NCI-H526 treated with DMSO at 0.1 percent for 48 hours (cell line): Measurements from ENCODE around the gene KRTAP13-4.
A peak's percentile ranks its signal among the peaks of the same experiment; 100 is the strongest.

Source experiments
- DNase-seq: peaks from one replicate; lab custom pipeline; 2025; lab: John Stamatoyannopoulos, UW

The KRTAP13-4 gene, protein sequence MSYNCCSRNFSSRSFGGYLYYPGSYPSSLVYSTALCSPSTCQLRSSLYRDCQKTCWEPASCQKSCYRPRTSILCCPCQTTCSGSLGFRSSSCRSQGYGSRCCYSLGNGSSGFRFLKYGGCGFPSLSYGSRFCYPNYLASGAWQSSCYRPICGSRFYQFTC

DNA sequence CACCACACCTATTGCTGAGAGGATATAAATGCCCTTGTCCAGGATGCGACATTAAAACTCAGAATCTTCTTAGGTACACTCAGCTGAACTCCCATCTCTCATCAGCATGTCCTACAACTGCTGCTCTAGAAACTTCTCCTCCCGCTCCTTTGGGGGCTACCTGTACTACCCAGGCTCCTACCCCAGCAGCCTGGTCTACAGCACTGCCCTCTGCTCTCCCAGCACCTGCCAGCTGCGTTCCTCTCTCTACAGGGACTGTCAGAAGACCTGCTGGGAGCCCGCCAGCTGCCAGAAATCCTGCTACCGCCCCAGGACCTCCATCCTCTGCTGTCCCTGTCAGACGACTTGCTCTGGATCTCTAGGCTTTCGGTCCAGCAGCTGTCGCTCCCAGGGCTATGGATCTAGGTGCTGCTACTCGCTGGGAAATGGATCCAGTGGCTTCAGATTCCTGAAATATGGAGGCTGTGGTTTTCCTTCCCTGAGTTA, at the start of gene KRTAP13-4:
KRTAP13-4 (plus strand) TSS at position 51 of the 486 bp plus-strand sequence; CDS start at position 107, 56 bp downstream.
- no peak for DNase-seq

DNA sequence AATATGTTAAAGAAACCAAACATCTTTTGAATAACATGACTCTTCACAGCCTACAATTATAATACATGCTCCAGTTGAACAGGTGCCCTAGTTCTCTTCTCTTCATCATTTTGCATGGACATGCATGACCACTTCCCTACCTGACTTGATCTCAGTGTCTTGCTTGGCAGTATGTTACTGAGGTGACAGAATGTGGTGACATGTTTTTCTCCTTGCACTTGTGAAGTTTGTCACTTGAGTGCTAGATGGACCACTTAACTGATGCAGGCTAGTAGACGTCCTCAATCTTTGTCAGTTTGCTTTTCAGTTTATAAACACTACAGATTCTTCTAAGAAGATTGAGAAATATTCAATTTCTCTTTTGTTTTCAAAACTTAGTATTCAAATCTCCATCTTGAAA, 47.8 kb upstream of the KRTAP13-4 start:
- DNase-seq: no peak

DNA sequence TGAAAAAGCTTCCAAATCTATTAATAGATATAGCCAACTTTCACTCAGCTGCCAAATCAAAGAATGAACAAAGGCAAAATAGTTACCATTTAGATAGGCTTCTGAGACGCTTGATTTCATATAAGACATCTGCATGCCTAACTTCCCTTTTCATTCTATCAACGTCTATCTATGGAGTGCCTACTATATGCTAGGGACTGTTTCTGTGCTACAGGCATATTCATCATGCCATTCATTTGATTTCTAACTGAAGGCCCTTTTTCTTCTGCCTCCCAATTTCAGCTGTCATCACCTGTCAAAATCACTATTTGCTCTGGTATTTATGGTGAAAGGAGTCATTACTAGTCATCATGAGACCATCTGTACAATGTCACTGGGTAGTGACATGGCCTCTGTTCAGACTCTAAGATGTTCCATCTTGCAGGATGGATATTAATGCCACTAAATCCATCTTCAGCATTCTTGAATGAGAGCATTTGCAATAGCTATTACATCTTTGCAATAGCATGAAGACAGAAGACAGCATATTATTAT, 38.5 kb upstream of the KRTAP13-4 start:
- DNase-seq: no peak

DNA sequence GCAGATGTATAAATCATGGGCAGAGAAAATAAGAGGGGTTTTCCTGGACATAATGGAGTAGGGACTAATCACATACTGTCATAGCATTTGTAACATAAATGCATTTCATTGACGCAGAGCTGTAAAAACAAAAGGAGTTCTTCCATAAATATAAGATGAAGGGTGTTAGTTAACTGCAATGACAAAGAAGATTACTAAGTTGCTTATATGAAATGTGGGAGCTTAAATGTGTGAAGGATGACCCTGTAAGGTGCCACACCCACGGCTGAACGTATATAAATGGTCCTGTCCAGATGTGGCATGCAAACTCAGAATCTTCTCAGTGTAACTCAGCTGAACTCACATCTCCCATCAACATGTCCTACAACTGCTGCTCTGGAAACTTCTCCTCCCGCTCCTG, 34.3 kb upstream of the KRTAP13-4 start, which contains the start of gene KRTAP13-1:
KRTAP13-1 (plus strand) TSS at position 301 of the 400 bp plus-strand sequence; CDS start at position 357, 56 bp downstream.
- no peak for DNase-seq

DNA sequence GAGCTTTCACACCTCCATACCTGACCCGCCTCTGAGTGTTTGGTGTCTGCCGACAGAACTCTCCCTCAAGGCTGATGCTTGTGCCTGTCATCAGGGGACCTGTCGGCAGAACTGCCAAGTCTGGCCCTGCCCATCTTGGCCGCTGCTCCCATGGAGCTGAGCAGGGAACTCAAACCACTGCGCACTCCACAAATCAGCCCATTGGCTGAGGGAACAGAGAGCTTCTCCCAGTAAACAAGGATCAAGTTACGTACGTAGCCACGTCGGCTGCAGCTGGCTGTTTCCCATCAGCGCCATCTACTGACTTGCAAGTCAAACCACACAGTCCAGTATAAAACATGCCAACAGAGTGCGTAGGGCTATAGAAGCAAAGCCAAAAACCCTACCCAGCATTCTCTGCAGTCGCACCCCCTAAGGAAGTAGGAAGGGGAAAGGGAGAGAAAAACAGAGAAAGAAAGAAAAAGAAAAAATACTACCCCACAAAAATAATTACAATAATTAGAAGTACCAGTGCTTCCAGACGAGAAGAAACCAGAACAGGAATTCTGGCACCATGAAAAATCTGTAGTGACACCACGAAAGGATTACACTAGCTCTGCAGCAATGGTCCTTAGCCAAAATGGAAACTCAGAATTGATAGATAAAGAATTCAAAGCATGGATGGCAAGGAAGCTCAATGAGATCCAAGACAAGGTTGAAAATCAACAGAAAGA, 21.1 kb upstream of the KRTAP13-4 start:
- peak; percentile 59 for DNase-seq

DNA sequence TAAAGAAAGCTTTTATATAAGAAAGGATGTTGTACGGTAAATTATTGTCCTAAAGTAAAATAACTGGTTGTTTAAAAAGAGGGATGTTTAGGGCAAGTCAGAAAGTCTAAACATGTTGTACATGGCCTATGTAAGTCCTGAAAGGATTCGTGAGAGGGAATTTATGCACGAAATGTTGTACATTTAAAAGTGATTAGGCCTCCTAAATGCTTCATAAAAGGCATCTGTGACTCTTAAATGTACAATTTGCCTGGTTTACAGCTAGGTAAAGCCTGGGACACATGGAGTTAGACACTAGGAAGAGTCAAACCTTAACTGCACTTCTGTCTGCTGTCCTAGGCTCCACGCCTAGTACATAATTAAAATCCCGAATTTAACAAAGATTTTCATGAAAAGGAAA, 14.0 kb upstream of the KRTAP13-4 start:
- no peak for DNase-seq

DNA sequence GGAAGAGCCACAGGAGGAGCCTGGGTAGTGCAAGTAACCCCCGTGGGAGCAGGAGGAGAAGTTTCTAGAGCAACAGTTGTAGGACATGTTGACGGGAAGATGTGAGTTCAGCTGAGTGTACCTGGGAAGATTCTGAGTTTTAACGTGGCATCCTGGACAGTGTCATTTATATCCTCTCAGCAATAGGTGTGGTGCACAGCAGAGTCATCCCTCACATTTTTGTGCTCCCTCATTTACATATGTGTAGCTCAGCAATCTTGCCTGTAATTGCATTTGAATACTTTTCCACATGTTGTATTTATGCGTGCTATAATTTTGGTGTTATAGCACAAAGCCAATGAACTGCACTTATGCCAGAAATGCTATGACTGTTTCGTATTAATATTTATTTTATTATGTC, 4.2 kb upstream of the KRTAP13-4 start, which contains the start of gene KRTAP13-3:
KRTAP13-3 (minus strand) TSS at position 101 of the 400 bp plus-strand sequence; CDS start at position 87, 14 bp downstream.
- no peak for DNase-seq

DNA sequence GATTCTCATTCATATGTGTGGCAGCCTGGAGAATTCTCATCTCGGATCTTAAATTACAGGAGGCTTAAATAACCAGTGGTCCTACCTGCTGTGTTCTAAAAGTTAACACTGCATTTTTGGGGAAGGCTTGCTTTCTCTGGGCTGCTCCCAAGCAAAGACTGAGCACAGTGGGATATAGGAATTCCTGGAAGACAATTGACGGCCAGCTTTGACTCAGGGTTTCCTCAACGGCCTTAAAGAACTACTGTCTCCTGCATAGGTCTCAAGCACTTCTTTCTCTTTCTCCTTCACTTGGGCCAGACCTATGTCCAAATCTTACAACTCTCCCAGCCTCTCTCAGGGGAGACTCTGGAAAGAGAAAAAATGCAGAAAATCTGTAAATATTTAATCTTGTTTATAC, 3.3 kb upstream of the KRTAP13-4 start:
- no peak for DNase-seq

DNA sequence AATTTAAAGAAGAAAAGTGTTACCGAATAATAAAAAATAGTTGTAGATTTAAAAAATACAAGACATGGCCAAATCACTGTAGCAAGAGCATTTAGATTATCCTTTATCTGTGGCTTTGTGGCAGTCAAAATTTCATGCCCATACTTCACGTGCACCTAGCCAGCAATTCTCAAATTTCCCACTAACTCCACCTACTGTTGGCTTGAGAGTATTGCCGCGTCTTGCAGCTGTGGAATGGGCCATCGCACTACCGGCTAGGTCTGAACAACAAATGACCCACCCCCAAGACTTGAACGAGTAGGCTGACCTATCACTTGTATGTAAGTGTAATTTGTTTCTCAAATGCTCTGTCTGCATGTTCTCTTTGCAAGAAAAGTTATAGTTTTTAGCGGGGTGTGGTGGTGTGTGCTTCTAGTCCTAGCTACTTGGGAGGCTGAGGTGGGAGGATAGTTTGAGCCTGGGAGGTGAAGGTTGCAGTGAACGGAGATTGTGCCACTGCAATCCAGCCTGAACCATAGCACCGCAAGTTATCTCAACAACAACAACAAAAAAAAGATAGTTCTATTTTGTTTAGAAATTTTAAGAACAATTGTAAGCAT, 4.1 kb downstream of the KRTAP13-4 start:
- DNase-seq: peak; percentile 1

DNA sequence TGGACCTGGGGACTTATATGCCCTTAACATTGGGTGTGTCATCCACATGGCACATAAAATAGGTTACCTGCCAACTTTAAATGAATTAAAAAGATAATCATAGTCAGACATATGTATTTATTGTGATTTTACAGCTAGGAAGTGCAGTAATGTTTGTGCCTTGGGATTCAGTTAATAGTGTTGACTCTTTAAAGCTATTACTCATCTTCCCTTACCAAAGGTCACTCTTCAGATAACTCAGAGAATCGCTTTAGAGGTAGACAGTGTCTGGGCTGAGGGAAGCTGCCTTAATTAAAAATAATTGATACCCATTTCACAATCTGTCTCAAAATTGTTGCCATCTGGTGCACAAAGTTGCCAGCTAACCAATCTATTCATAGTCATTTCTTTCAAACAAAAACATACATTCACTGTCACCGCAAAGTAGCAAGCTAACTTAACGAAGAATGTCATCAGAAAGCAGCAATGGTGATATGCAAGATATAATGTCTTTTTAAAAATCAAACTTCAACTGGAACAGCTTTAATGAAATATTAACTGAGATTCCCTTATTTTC, 7.1 kb downstream of the KRTAP13-4 start:
- no peak for DNase-seq

DNA sequence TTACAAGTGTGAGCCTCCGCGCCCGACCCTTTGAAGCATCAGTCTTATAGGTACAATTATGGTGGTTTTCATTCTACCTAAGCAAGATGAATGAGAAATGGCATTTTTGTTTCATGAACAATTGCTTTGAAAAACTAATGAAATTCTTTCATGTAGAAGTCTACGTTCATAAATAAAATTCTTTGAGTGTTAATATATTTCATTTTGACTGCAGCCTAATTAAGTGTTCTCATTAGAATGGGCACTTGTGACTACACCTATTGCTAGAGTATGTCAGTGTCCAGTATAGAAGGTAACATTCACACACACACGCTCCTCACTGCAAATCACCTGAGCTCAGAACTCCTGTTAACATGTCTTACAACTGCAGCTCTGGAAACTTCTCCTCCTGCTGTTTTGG, 10.0 kb downstream of the KRTAP13-4 start, which contains the start of gene KRTAP15-1:
KRTAP15-1 (plus strand) TSS at position 301 of the 400 bp plus-strand sequence; CDS start at position 354, 53 bp downstream.
- DNase-seq: no peak

DNA sequence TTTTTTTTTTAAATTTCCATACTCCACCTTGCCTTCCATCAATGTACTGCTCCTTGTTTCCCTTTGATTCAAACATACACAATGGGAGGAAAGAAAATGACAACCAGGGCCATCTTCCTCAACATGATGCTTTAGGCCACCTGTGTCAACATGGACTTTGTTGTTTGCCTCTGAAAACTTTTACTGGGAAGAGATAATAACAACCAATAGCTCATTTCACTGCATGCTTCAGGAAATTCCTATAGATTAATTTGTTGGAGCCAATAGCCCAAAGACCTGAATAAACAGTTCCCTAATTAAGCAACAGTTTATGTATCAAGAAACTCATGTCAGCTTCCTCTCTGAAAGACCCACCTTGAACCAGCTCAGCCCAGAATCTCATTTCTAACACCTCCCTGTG, 13.2 kb downstream of the KRTAP13-4 start:
- DNase-seq: no peak

DNA sequence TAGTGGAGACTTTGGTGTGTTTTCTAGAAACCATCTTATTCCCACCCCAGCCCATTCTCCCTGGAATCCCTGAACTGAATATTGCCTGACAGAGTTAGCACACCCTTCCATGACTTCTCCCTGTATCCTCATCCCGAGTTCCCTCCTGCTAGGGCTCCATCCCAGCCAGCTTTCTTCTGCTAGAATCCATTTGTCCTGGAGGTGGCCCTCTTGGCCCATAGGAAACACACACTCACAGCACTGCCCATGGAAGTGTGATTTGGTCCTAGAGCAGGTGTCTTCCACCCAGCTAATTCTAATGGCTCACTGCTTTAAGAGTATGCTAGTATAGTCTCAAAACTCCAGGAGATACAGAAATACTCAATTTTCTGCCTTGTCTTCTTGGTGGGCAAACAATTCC, 14.2 kb downstream of the KRTAP13-4 start:
- DNase-seq: peak; percentile 2

DNA sequence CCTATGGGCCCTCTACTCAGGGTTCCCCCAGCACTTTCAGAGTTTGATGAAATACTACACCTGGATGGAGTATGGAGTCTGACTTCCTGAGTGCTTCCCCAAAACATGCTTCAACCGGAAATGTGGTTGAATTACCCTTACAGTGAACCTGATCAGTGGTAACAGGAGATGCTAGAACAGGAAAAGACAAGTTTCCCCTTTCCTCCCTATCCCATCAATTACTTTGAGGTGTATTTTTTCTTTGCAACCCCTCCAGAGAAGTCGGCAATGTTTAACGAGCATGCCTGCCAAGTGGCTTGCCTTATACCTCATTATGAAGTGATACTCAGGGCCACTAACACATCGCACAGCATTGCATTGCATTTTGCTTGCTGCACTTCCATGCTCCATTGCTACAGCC, 17.0 kb downstream of the KRTAP13-4 start:
- no peak for DNase-seq

DNA sequence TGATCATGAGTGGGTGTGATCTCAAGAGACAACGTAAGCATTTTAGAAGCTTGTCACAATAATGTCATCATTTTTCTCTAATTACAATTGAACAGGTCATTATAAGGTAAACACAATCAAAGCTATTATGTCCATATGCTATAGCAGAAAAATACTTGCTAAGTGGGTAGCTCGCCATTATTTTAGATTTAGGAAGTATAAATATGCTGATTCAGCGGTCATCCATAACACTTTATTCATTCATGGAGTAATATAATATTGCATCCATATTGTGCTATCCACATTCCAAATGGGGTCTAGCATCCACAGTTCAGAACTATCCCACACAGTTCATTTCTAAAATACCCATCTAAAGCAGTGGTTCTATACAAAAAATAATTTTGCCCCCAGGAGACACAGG, 18.5 kb downstream of the KRTAP13-4 start:
- no peak for DNase-seq

DNA sequence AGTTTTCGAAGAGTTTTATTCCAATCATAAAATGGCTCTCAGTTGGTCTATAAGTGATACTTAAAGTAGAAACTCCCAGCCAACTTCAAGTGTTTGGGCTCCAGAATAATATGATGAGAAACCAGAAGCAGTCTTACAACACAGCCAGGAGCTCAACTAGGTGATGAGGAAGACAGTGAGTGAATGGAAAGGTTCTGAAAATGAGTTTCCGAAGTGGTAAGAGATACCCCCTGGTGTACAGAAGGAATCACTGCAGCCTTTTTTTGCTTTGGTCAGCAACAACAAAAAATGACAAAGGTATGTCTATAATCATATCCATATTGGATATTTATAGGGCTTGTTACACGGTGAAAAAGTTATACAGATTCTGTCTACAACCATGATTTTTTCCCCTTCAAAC, 33.7 kb downstream of the KRTAP13-4 start:
- no peak for DNase-seq

DNA sequence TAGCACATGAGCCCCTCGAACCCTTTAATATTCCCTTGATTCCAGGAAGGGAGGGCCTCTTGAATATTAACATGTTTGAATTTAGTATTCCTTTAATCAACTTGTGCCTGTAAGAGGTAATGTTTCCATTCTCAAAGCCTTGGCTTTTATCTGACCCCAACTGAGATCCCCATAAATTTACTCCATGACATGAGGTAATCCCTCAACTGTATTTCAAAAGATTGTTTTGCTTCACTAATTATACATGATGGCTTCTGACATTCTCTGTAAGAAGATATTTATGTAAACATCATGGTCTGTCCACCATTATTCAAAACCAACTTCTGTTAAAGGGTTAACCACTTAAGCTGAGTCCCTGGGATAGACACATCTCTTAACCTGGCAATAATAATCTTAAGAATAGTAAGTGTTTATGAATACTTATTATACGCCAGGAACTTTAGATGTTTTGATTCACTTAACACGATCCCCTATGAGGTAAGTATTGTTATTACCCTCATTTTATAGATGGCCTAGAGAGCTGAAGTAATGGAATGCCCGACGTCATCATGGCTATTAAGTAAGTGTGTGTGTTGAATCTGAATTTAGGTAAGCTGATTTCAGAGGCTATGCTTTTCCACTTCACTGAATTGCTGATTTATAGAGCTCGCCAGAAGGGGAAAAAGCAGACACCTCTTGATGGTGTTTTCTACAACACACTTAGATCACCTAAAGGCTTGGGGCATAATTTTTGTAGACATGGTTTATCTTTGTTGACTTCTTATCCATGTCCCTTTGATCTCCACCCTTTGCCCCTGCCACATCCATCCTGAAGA, 39.1 kb downstream of the KRTAP13-4 start:
- no peak for DNase-seq

DNA sequence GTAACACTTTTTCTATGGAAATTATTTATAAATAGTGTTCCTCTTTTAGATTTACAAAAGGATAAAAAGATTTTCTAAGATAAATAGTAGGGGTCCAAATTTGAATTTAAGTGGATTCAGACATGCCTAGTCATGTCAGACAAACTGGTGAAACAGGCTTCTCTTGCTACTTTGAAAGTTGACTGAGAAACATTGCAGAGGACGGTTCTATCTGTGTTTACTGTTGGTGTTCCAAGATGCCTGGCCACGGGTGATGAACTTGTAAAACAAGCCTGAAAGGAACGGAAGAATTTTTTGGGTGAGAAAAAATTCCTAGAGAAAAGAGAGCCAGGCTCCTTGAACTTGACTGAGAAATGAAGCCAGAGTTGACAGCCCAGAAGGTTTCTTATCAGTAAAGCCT, 48.0 kb downstream of the KRTAP13-4 start:
- DNase-seq: no peak

DNA sequence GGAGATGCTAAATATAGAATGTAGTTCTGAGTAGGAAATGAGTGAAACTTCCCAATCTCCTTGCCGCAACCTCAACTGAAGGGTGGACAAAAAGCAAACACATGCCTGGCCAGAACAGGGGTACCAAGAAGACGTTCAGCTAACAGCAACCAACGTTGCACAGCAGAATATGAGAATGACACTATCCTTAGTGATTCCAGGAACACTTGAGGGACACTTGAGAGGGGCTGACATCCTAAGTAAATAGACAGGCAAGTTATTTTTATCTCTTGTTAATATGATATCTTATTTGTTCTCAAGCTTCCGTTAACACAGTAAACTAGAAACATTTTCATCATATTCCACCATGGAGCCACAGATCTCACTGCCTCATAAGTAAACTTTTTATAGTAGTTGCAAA, 49.2 kb downstream of the KRTAP13-4 start:
- no peak for DNase-seq

DNA sequence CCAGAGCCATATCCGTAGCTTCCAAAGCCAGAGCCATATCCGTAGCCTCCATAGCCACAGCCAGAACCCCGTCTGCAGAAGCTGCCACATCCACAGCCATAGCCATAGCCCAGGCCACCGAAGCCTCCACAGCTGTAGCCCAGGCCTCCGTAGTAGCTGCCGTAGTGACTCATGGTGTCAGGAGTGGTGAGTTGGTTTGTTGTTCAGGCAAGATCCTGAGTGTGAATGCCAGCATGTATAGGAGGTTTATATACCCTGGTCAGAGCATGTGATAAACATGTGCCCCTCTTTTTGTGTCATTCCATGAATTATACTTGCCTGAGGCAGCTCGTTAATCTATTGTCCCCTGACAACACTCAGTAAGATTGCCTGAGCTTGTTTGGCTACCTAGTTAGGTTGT, 50.1 kb downstream of the KRTAP13-4 start, which contains the start of gene KRTAP19-1:
KRTAP19-1 (minus strand) TSS at position 223 of the 400 bp plus-strand sequence; CDS start at position 173, 50 bp downstream.
- DNase-seq: no peak
